Measurements from ENCODE around the gene PHF24.
"Not testable (repeated sequence)": the region's sequence is repeated elsewhere in the genome, so short reads cannot be mapped to it uniquely, and the experiment has no call there.

PHF24 gene

DNA sequence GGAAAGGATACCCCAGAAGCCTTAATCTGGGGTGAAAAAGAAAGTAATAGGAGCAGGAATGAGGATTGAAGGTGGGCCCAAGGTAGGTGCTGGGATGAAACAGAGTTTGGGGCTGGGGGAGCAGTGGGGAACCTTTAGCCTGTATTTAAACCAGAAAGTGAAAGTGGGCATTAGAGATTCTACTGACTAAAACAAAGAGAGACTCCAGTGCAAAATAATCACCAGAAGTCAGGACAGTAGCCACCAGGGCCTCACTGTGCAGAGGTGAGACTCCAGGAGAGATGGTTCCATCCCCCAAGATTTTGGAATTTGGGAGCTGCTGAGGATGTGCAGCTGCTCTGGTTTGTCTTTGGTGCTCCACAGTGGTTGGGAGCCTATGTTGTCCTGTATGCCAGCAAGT is 44.5 kb downstream of the PHF24 start:
- Histone ChIP-seq H3K27ac (ENCODE audit: extremely low read depth, low read depth, low read length) (no peak overlapping the region), H3K4me3 (ENCODE audit: low read depth, low read length) (no peak overlapping the region), H3K9me3 (ENCODE audit: control insufficient read depth, insufficient read depth, low read depth, low read length) (no peaks in the 10 kb centered on the region), H3K4me1 (ENCODE audit: control insufficient read depth, insufficient read depth, low read length) (no peaks in the 10 kb centered on the region), H3K36me3 (ENCODE audit: control insufficient read depth in 2 of 2, insufficient read depth in 1 of 2, low read length in 2 of 2) (peaks cover 0 to 3% of the 10 kb centered on the region in 2 experiments; a peak in 1 of 3 replicates)
- ChIA-PET CTCF (interaction anchor here (0.7 to 2.3 kb wide), 3 partner anchors 8 to 103 kb away, joined by 3 to 14 read pairs (median 4); no protein-coding TSS in a partner anchor), POLR2A (no interaction called here)
- TF ChIP-seq ZNF580 (tag by site-specific recombination; IDR thresholded peaks at IDR 0.05) (no peak), KLF16 (tag by site-specific recombination; IDR thresholded peaks at IDR 0.05) (no peak), HOXC10 (CRISPR knock-in tag; IDR thresholded peaks at IDR 0.05) (no peak), ZNF777 (tag by site-specific recombination; IDR thresholded peaks at IDR 0.05; ENCODE audit: borderline replicate concordance) (no peak), OVOL3 (tag by site-specific recombination; IDR thresholded peaks at IDR 0.05) (no peak), KLF9 (tag by site-specific recombination; IDR thresholded peaks at IDR 0.05; ENCODE audit: low read depth) (no peak), ZNF704 (tag by site-specific recombination; IDR thresholded peaks at IDR 0.05) (no peak)
- TF ChIP-seq, protein P1, sequence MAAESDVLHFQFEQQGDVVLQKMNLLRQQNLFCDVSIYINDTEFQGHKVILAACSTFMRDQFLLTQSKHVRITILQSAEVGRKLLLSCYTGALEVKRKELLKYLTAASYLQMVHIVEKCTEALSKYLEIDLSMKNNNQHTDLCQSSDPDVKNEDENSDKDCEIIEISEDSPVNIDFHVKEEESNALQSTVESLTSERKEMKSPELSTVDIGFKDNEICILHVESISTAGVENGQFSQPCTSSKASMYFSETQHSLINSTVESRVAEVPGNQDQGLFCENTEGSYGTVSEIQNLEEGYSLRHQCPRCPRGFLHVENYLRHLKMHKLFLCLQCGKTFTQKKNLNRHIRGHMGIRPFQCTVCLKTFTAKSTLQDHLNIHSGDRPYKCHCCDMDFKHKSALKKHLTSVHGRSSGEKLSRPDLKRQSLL (tag by site-specific recombination; IDR thresholded peaks at IDR 0.05) = no peak

DNA sequence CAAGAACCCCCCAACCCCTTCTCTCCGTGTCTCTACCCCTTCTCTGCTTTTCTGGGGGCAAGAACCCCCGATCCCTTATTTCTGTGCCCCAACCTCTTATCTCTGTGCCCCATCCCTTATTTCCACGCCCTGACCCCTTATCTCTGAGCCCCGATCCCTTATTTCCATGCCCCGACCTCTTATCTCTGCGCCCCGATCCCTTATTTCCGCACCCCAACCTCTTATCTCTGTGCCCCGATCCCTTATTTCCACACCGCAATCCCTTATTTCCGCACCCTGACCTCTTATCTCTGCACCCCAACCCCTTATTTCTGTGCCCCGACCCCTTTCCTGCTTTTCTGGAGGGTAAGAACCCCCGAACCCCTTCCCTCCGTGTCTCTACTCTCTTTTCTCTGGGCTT is 46.2 kb downstream of the PHF24 start:
- CTCF ChIA-PET = interaction anchor here (0.7 kb wide), 1 partner anchor 899 kb away, joined by 3 read pairs; no protein-coding TSS in a partner anchor

DNA sequence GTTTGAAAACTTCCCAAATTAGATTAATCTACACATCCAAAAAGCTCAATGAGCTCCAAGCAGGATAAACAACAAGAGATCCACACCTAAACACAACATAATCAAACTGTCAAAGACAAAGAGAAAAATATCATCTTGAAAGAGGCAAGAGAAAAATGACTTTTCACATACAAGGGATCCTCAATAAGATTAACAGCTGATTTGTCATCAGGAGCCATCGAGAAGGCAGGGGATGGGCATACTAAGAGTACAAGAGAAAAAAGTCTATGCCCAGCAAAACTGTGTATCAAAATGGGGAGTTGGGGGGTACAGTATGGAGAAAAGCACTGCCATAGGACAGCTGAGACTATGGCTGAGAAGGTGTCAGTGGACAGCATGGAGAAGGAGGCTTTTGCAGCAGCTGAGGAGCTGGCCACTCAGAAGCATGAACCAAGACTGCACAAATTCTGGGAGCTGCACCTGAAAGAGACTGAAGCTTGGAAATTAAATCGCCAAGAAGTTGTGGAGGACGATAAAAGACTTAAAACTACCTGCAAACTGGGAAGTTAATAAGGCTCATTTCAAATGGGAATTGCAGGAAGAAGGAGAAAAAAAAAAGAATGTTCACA is 52.4 kb downstream of the PHF24 start:
- no peaks in the 10 kb centered on the region for H3K36me3 ChIP-seq (ENCODE audit: control insufficient read depth in 2 of 2, insufficient read depth in 1 of 2, low read length in 2 of 2)
- TF ChIP-seq ZNF791 (tag by site-specific recombination; IDR thresholded peaks at IDR 0.05) = peak; percentile 99
- TF ChIP-seq TRIM28 (IDR thresholded peaks at IDR 0.05; ENCODE audit: borderline replicate concordance, low read length) = peak; percentile 97
- no peak for TF ChIP-seq ZNF311 (tag by site-specific recombination; IDR thresholded peaks at IDR 0.05; ENCODE audit: borderline replicate concordance)
- TF ChIP-seq SETDB1 (IDR thresholded peaks at IDR 0.05; ENCODE audit: insufficient read length, low read length) = peak; percentile 95
- no peak for TF ChIP-seq ZFP3 (tag by site-specific recombination; IDR thresholded peaks at IDR 0.05; ENCODE audit: low read depth)
- no peak for TF ChIP-seq ZNF837 (tag by site-specific recombination; IDR thresholded peaks at IDR 0.05)
- no peak for TF ChIP-seq ZNF433 (tag by site-specific recombination; IDR thresholded peaks at IDR 0.05; ENCODE audit: low read depth)
- H3K4me1 ChIP-seq (ENCODE audit: control insufficient read depth, insufficient read depth, low read length) = no peaks in the 10 kb centered on the region
- H3K4me3 ChIP-seq (ENCODE audit: low read depth, low read length) = no peak overlapping the region
- no peak overlapping the region for H3K27ac ChIP-seq (ENCODE audit: extremely low read depth, low read depth, low read length)
- ChIA-PET CTCF (interaction anchor here (0.7 to 1.3 kb wide), 2 partner anchors 16 to 111 kb away, joined by 3 to 4 read pairs; no protein-coding TSS in a partner anchor), POLR2A (no interaction called here)
- H3K9me3 ChIP-seq (ENCODE audit: control insufficient read depth, insufficient read depth, low read depth, low read length) = no peaks in the 10 kb centered on the region

More for the DNA sequence above, 46.2 kb downstream of the PHF24 start:
- H3K27ac ChIP-seq (ENCODE audit: extremely low read depth, low read depth, low read length); POLR2A ChIA-PET; H3K4me1 ChIP-seq (ENCODE audit: control insufficient read depth, insufficient read depth, low read length); H3K4me3 ChIP-seq (ENCODE audit: low read depth, low read length); H3K36me3 ChIP-seq (ENCODE audit: control insufficient read depth in 2 of 2, insufficient read depth in 1 of 2, low read length in 2 of 2); H3K9me3 ChIP-seq (ENCODE audit: control insufficient read depth, insufficient read depth, low read depth, low read length): not testable (repeated sequence)

DNA sequence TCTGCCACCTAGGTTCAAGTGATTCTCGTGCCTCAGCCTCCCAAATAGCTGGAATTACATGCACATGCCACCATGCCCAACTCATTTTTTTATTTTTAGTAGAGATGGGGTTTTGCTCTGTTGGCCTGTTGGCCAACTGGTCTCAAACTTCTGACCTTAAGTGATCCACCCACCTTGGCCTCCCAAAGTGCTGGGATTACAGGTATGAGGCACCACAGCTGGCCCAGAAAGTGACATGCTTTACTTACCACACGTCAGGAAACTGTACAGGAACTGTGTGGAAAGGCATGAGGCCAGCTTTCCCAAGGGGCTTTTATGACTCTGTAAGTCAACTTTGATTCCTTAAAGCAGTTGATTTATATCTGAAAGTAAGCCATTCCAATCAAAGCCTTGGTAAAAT is 56.4 kb downstream of the PHF24 start:
- Histone ChIP-seq H3K36me3 (ENCODE audit: control insufficient read depth in 2 of 2, insufficient read depth in 1 of 2, low read length in 2 of 2) (no peaks in the 10 kb centered on the region), H3K4me3 (ENCODE audit: low read depth, low read length) (no peak overlapping the region), H3K9me3 (ENCODE audit: control insufficient read depth, insufficient read depth, low read depth, low read length) (no peaks in the 10 kb centered on the region), H3K27ac (ENCODE audit: extremely low read depth, low read depth, low read length) (no peak overlapping the region), H3K4me1 (ENCODE audit: control insufficient read depth, insufficient read depth, low read length) (no peaks in the 10 kb centered on the region)
- POLR2A ChIA-PET = no interaction called here
- CTCF ChIA-PET = interaction anchor here (0.8 to 1.0 kb wide), 2 partner anchors 12 to 101 kb away, joined by 3 read pairs; partner anchors contain the start of gene ATOSB
- TF ChIP-seq ZNF10 (tag by site-specific recombination; IDR thresholded peaks at IDR 0.05) (no peak), ZFP69B (tag by site-specific recombination; IDR thresholded peaks at IDR 0.05) (no peak), ZNF169 (tag by site-specific recombination; IDR thresholded peaks at IDR 0.05) (no peak), ZNF776 (tag by site-specific recombination; IDR thresholded peaks at IDR 0.05; ENCODE audit: borderline replicate concordance) (no peak), ZSCAN30 (tag by site-specific recombination; IDR thresholded peaks at IDR 0.05) (no peak), ZNF792 (tag by site-specific recombination; IDR thresholded peaks at IDR 0.05) (no peak), ZBTB17 (tag by site-specific recombination; IDR thresholded peaks at IDR 0.05) (no peak), ZNF121 (tag by site-specific recombination; IDR thresholded peaks at IDR 0.05) (no peak), ZNF292 (tag by site-specific recombination; IDR thresholded peaks at IDR 0.05; ENCODE audit: borderline replicate concordance, low read depth) (no peak), ZNF132 (tag by site-specific recombination; IDR thresholded peaks at IDR 0.05; ENCODE audit: borderline replicate concordance) (no peak)
- TF ChIP-seq, protein P2, sequence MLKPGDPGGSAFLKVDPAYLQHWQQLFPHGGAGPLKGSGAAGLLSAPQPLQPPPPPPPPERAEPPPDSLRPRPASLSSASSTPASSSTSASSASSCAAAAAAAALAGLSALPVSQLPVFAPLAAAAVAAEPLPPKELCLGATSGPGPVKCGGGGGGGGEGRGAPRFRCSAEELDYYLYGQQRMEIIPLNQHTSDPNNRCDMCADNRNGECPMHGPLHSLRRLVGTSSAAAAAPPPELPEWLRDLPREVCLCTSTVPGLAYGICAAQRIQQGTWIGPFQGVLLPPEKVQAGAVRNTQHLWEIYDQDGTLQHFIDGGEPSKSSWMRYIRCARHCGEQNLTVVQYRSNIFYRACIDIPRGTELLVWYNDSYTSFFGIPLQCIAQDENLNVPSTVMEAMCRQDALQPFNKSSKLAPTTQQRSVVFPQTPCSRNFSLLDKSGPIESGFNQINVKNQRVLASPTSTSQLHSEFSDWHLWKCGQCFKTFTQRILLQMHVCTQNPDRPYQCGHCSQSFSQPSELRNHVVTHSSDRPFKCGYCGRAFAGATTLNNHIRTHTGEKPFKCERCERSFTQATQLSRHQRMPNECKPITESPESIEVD (tag by site-specific recombination; IDR thresholded peaks at IDR 0.05) = no peak
